AG04449 (cell line): ENCODE results near the gene PCNP.
"Not testable (repeated sequence)": the region's sequence is repeated elsewhere in the genome, so short reads cannot be mapped to it uniquely, and the experiment has no call there.

Experiments
- CTCF ChIA-PET: fragments of 350-600 bp; formaldehyde crosslinking; extraction: SDS; loops from one replicate; lab custom pipeline; 2021; ENCODE audit warnings: antibody characterized with exemption; lab: Yijun Ruan, JAX
- POLR2A ChIA-PET: fragments of 400-600, 350-600 bp; formaldehyde crosslinking; extraction: SDS; loops from one replicate; lab custom pipeline; 2020; ENCODE audit warnings: antibody characterized with exemption, inconsistent platforms; lab: Yijun Ruan, JAX
- DNase-seq: peaks from one replicate; pipeline ENCODE4 v3.0.0-alpha.2; 2010; ENCODE audit warnings: low read depth, low spot score
- H3K4me3 ChIP-seq: 2 replicates; pipeline ENCODE4 v1.5.1; 2011; ENCODE audit warnings: low read depth, mild to moderate bottlenecking, control low read depth, low read length
- CTCF ChIP-seq: IDR thresholded peaks from one replicate; pipeline ENCODE4 v1.5.1; 2011; ENCODE audit warnings: mild to moderate bottlenecking, moderate library complexity, low read length, control low read depth, inconsistent platforms; ENCODE audit not compliant: insufficient read depth; ENCODE audit errors: missing control alignments

The PCNP gene

GRCh38 chr3:101588616-101589015 is 14.6 kb downstream of the PCNP start:
- TF ChIP-seq CTCF = no peak
- no peak for DNase-seq
- no peak overlapping the region for H3K4me3 ChIP-seq
- CTCF ChIA-PET = interaction anchor here (1.6 to 3.1 kb wide), 2 partner anchors 10 to 15 kb away, joined by 5 to 18 read pairs; partner anchors contain the start of gene PCNP
- POLR2A ChIA-PET = no interaction called here

DNA sequence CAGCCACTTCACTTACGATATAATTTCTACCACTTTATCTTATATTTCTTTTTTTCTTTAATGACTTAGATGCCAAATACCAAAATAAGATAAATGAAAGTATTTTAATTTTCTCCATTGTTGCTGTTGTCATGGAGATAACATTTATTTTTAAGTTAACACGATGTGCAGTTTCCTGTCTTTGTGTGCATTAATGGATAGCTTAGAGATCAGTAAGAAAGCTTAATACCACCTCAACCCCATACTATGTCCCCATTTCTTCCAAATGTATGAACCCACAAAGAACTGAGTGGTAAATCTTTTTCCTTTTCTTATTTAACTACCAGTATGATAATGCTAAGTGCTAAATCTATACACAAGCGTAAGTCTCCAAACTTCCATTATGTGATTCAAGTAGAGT is 17.1 kb downstream of the PCNP start:
- no peak for DNase-seq

DNA sequence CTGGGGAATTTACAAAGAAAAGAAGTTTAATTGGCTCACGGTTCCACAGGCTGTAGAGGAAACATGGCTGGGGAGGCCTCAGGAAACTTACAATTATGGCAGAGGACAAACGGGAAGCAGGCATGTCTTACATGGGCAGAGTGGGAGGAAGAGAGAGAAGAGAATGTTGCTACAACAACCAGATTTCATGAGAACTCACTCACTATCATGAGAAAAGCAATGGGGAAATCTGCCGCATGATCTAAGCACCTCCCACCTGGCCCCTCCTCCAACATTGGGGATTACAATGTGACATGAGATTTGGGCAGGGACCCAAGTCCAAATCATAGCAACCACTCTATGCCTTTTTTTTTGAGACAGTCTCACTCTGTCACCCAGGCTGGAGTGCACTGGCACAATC is 28.8 kb downstream of the PCNP start:
- ChIA-PET POLR2A (no interaction called here), CTCF (no interaction called here)
- no peak overlapping the region for H3K4me3 ChIP-seq
- DNase-seq = no peak
- no peak for TF ChIP-seq CTCF

More for the DNA sequence above, 17.1 kb downstream of the PCNP start:
- ChIA-PET CTCF (interaction anchor here (1.2 to 3.1 kb wide), 2 partner anchors 17 to 47 kb away, joined by 3 to 18 read pairs; partner anchors contain the start of gene PCNP), POLR2A (no interaction called here)
- TF ChIP-seq CTCF = no peak
- H3K4me3 ChIP-seq = no peak overlapping the region

DNA sequence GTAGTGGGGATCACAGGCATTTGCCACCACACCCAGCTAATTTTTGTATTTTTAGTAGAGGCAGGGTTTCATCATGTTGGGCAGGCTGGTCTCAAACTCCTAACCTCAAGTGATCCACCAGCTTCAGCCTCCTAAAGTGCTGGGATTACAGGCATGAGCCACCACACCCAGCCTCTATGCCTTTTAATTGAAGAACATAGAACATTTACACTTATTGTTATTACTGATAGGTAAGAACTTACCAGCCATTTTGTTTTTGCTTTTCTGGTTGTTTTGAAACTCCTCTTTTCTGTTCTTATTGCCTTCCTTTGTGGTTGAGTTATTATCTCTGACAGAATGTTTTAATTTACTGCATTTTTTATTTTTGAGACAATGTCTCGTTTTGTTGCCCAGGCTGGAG is 29.2 kb downstream of the PCNP start:
- H3K4me3 ChIP-seq = no peak overlapping the region
- no peak for DNase-seq
- ChIA-PET CTCF (no interaction called here), POLR2A (no interaction called here)
- no peak for TF ChIP-seq CTCF

GRCh38 chr3:101605398-101605797 is 31.4 kb downstream of the PCNP start:
- POLR2A ChIA-PET = not testable (repeated sequence)

GRCh38 chr3:101611023-101611422 is 37.0 kb downstream of the PCNP start:
- DNase-seq = no peak
- TF ChIP-seq CTCF = no peak
- CTCF ChIA-PET = no interaction called here
- H3K4me3 ChIP-seq = no peak overlapping the region
- POLR2A ChIA-PET = interaction anchor here (0.6 kb wide), 1 partner anchor 165 kb away, joined by 3 read pairs; no protein-coding TSS in a partner anchor

More at GRCh38 chr3:101605398-101605797, 31.4 kb downstream of the PCNP start:
- CTCF ChIA-PET, DNase-seq, H3K4me3 ChIP-seq: not testable (repeated sequence)

GRCh38 chr3:101613014-101613413 is 39.0 kb downstream of the PCNP start:
- POLR2A ChIA-PET = interaction anchor here (0.6 kb wide), 1 partner anchor 283 kb away, joined by 3 read pairs; no protein-coding TSS in a partner anchor
- CTCF ChIA-PET = interaction anchor here (0.8 kb wide), 1 partner anchor 23 kb away, joined by 4 read pairs; no protein-coding TSS in a partner anchor
- DNase-seq, H3K4me3 ChIP-seq: not testable (repeated sequence)
